HepG2 (cell line): ENCODE measurements around the gene VPS4A. TPM values are rescaled to one million over a fixed set of nuclear protein-coding genes. Genes with fewer than 3 reads are reported as not detected.

Experiments used
- ATAC-seq: fragments of 200-7000 bp; cut with Tn5 transposase; 3 replicates; pipeline ENCODE4 v1.9.1; 2020; ENCODE audit warnings: mild to moderate bottlenecking, moderate library complexity
- BruUV-seq: library from RNA; stranded (reverse); fragments of 400-500 nt; replicated peaks from 2 replicates; lab custom pipeline; 2021; lab: Mats Ljungman, UMichigan
- CTCF ChIA-PET: fragments of 300-600 bp; formaldehyde crosslinking; extraction: SDS; loops from one replicate; lab custom pipeline; 2021; ENCODE audit warnings: low total read pairs, inconsistent platforms, low intra/inter-chr PET ratio; lab: Yijun Ruan, JAX
- POLR2A ChIA-PET: fragments of 350-600 bp; sonication (Branson Sonifier 250); formaldehyde crosslinking; loops from one replicate; lab custom pipeline; 2020; ENCODE audit warnings: antibody characterized with exemption, inconsistent platforms; lab: Yijun Ruan, JAX
- DNase-seq: peaks from one replicate; pipeline ENCODE4 v3.0.0-alpha.2; 2015; ENCODE audit warnings: low spot score
- FAIRE-seq: peaks from 3 replicates; lab custom pipeline; 2011; peaks lifted over from hg19 to GRCh38; lab: Jason Lieb, UNC
- H2AFZ ChIP-seq: one replicate; pipeline ENCODE4 v1.6.1; 2011; ENCODE audit warnings: low read length, inconsistent platforms
- H3K27ac ChIP-seq: fragments of 300-600 bp; 3 replicates; pipeline ENCODE4 v1.8.0; 2011; ENCODE audit warnings: mixed run types, mild to moderate bottlenecking, mixed read lengths, low read length, inconsistent platforms; ENCODE audit not compliant: insufficient read depth; ENCODE audit errors: extremely low read length
- H3K27me3 ChIP-seq, 2 experiments: fragments of 200-600 bp in 1 of 2; 2 replicates in 1 of 2; 3 replicates in 1 of 2; pipeline versions ENCODE4 v1.6.0 to v1.8.0; 2011; ENCODE audit warnings: low read length in 2 of 2, mild to moderate bottlenecking in 2 of 2, moderate library complexity in 2 of 2, inconsistent platforms in 1 of 2; ENCODE audit not compliant: insufficient read depth in 2 of 2, control insufficient read depth in 1 of 2
- H3K36me3 ChIP-seq, 2 experiments: fragments of 200-600 bp in 1 of 2; replicated peaks in 1 of 2; 2 replicates in 1 of 2; 3 replicates in 1 of 2; pipeline versions ENCODE4 v1.5.1 to v1.8.0; 2011; ENCODE audit warnings: low read length in 2 of 2, inconsistent platforms in 1 of 2; ENCODE audit not compliant: insufficient read depth in 2 of 2, control insufficient read depth in 1 of 2
- H3K4me1 ChIP-seq: 2 replicates; pipeline ENCODE4 v1.5.1; 2012; ENCODE audit warnings: low read length, inconsistent platforms; ENCODE audit not compliant: insufficient read depth
- H3K4me2 ChIP-seq: 2 replicates; pipeline ENCODE4 v1.6.0; 2011; ENCODE audit warnings: low read depth, low read length, inconsistent platforms
- H3K4me3 ChIP-seq, 3 experiments: fragments of 200-600 bp in 1 of 3; sonication (generic), shearing (Covaris generic) in 1 of 3; replicated peaks in 1 of 3; 2 replicates each; pipeline ENCODE4 v1.5.1; 2011 to 2016; ENCODE audit warnings: low read length in 3 of 3, inconsistent platforms in 2 of 3, low read depth in 2 of 3, mild to moderate bottlenecking in 2 of 3, control low read depth in 1 of 3, mixed read lengths in 1 of 3; ENCODE audit not compliant: insufficient read depth in 1 of 3
- H3K79me2 ChIP-seq: one replicate; pipeline ENCODE4 v1.6.1; 2011; ENCODE audit warnings: low read length, inconsistent platforms; ENCODE audit not compliant: insufficient read depth
- H3K9ac ChIP-seq: 2 replicates; pipeline ENCODE4 v1.6.0; 2011; ENCODE audit warnings: mild to moderate bottlenecking, low read depth, low read length, inconsistent platforms; ENCODE audit not compliant: insufficient read depth
- H3K9me3 ChIP-seq: 2 replicates; pipeline ENCODE4 v1.5.1; 2012; ENCODE audit warnings: mild to moderate bottlenecking, low read length
- H4K20me1 ChIP-seq: 2 replicates; pipeline ENCODE4 v1.6.0; 2011; ENCODE audit warnings: inconsistent platforms, mild to moderate bottlenecking, low read length, moderate library complexity; ENCODE audit not compliant: insufficient read depth
- CC2D1A ChIP-seq: sonication (generic); formaldehyde crosslinking; IDR thresholded peaks from 2 replicates; pipeline ENCODE4 v1.8.1; 2023; ENCODE audit warnings: mild to moderate bottlenecking, missing genetic modification reagents
- CHCHD3 ChIP-seq: sonication (generic); formaldehyde crosslinking; IDR thresholded peaks from 2 replicates; pipeline ENCODE4 v1.8.0; 2022; ENCODE audit warnings: mild to moderate bottlenecking, missing genetic modification reagents, moderate library complexity
- IRX3 ChIP-seq: sonication (generic); formaldehyde crosslinking; IDR thresholded peaks from 2 replicates; pipeline ENCODE4 v1.8.1; 2023; ENCODE audit warnings: mild to moderate bottlenecking, low read depth, missing genetic modification reagents, borderline replicate concordance
- POLR2A ChIP-seq, 2 experiments: IDR thresholded peaks; 2 replicates each; pipeline ENCODE4 v1.6.1; 2011; ENCODE audit warnings: low read depth in 2 of 2, low read length in 2 of 2, mild to moderate bottlenecking in 1 of 2, moderate library complexity in 1 of 2; ENCODE audit not compliant: insufficient read depth in 1 of 2
- TFAP4 ChIP-seq: sonication (generic); IDR thresholded peaks from 2 replicates; pipeline ENCODE4 v1.6.1; 2016; ENCODE audit warnings: low read depth, borderline replicate concordance
- ZBTB33 ChIP-seq: sonication (generic); formaldehyde crosslinking; IDR thresholded peaks from 2 replicates; pipeline ENCODE4 v1.4.0; 2020; ENCODE audit warnings: missing genetic modification reagents
- ZFP90 ChIP-seq: sonication (generic); formaldehyde crosslinking; IDR thresholded peaks from 2 replicates; pipeline ENCODE4 v1.8.0; 2022; ENCODE audit warnings: missing genetic modification reagents, mild to moderate bottlenecking, inconsistent platforms, borderline replicate concordance
- ZIK1 ChIP-seq: sonication (generic); formaldehyde crosslinking; IDR thresholded peaks from 2 replicates; pipeline ENCODE4 v1.5.0; 2020; ENCODE audit warnings: mild to moderate bottlenecking, low read depth, missing genetic modification reagents, borderline replicate concordance
- ZMYM3 ChIP-seq: sonication (generic); formaldehyde crosslinking; IDR thresholded peaks from 2 replicates; pipeline ENCODE4 v1.5.1; 2020; ENCODE audit warnings: mild to moderate bottlenecking, missing genetic modification reagents
- ZNF12 ChIP-seq: sonication (generic); formaldehyde crosslinking; IDR thresholded peaks from 2 replicates; pipeline ENCODE4 v1.5.0; 2020; ENCODE audit warnings: missing genetic modification reagents
- ZNF225 ChIP-seq: sonication (generic); formaldehyde crosslinking; IDR thresholded peaks from 2 replicates; pipeline ENCODE4 v1.4.0; 2020; ENCODE audit warnings: mild to moderate bottlenecking, missing genetic modification reagents
- ZNF264 ChIP-seq: sonication (generic); formaldehyde crosslinking; IDR thresholded peaks from 2 replicates; pipeline ENCODE4 v1.4.0; 2020; ENCODE audit warnings: missing genetic modification reagents
- ZNF317 ChIP-seq: sonication (generic); formaldehyde crosslinking; IDR thresholded peaks from 2 replicates; pipeline ENCODE4 v1.5.0; 2020; ENCODE audit warnings: mild to moderate bottlenecking, missing genetic modification reagents
- ZNF383 ChIP-seq: sonication (generic); formaldehyde crosslinking; IDR thresholded peaks from 2 replicates; pipeline ENCODE4 v1.4.0; 2020; ENCODE audit warnings: missing genetic modification reagents, mild to moderate bottlenecking, borderline replicate concordance
- ZNF530 ChIP-seq: sonication (generic); formaldehyde crosslinking; IDR thresholded peaks from 2 replicates; pipeline ENCODE4 v1.5.0; 2020; ENCODE audit warnings: low read depth, mild to moderate bottlenecking, missing genetic modification reagents
- ZNF790 ChIP-seq: sonication (generic); formaldehyde crosslinking; IDR thresholded peaks from 2 replicates; pipeline ENCODE4 v1.8.0; 2022; ENCODE audit warnings: missing genetic modification reagents, mild to moderate bottlenecking, borderline replicate concordance
- WGBS: methylation state at CpG from one replicate; pipeline ENCODE4 v1.1.6; 2017; ENCODE audit warnings: low lambda C conversion rate; 5-methylcytosine and 5-hydroxymethylcytosine counted together
- in situ Hi-C: cut with HindIII; loops from 2 replicates; pipeline ENCODE4 v1.10.0; 2017; ENCODE audit warnings: low pct_unique_long_range_greater_than_20kb; ENCODE audit not compliant: extremely low pct_ligation_motif_present
- intact Hi-C: fragments of 100-400 bp; cut with micrococcal nuclease; formaldehyde crosslinking; loops from one replicate; pipeline ENCODE4 v1.10.0; 2022; ENCODE audit not compliant: unreplicated experiment
- polyA plus RNA-seq, 8 experiments: library from polyadenylated mRNA; depleted of rRNA in 3 of 8; stranded (reverse) in 7 of 8; unstranded in 1 of 8; fragments of >200 nt; fragmentation: Illumina TruSeq in 4 of 8; extraction: Trizol in 4 of 8; gene quantifications; 2 replicates each; pipeline versions ENCODE4 v1.2.1 to v1.2.3, GENCODE V29; 2011 to 2016; ENCODE audit warnings: low read depth in 4 of 8, missing spikeins in 1 of 8, mixed read lengths in 1 of 8; ENCODE audit not compliant: insufficient read depth in 1 of 8
- total RNA-seq, 5 experiments: library from RNA; depleted of rRNA; stranded (reverse); fragments of >200 nt; fragmentation: Illumina TruSeq; extraction: Trizol; gene quantifications; 2 replicates each; pipeline ENCODE4 v1.2.3, GENCODE V29; 2016; ENCODE audit warnings: low read depth in 1 of 5

VPS4A gene
- total and polyA plus RNA-seq, 2 of the 13 experiments (the other 11 are each of a cell fraction or from before 2014, with no cell fraction given), result 13.2 to 27.9 TPM

GRCh38 chr16:69371564-69371963 lies 60.4 kb downstream of the VPS4A start (continued):
- no peak for TF ChIP-seq ZBTB33 (CRISPR knock-in tag)
- no peak for TF ChIP-seq ZMYM3 (CRISPR knock-in tag)
- TF ChIP-seq CHCHD3 (CRISPR knock-in tag), result no peak
- TF ChIP-seq POLR2A (IDR thresholded peaks at IDR 0.05; ENCODE audit: insufficient read depth in 1 of 2, low read depth in 2 of 2, low read length in 2 of 2), result no peak

GRCh38 chr16:69373019-69373418 lies 61.9 kb downstream of the VPS4A start:
- no peak for DNase-seq
- POLR2A ChIA-PET, result interaction anchor here (1.1 kb wide), 1 partner anchor 9 kb away, joined by 3 read pairs; no protein-coding TSS in a partner anchor
- peaks cover 14 to 44% of the 10 kb centered on the region in 2 experiments for H3K36me3 ChIP-seq

More at GRCh38 chr16:69373019-69373418, 61.9 kb downstream of the VPS4A start:
- H3K79me2 ChIP-seq, result no peaks in the 10 kb centered on the region
- no peak for TF ChIP-seq ZNF383 (CRISPR knock-in tag)
- TF ChIP-seq ZIK1, result no peak
- TF ChIP-seq ZNF264, result no peak
- no peak for TF ChIP-seq CC2D1A
- no peak for TF ChIP-seq ZFP90 (CRISPR knock-in tag)
- no peak for TF ChIP-seq ZNF317 (CRISPR knock-in tag)
- TF ChIP-seq ZNF12 (CRISPR knock-in tag), result no peak
- TF ChIP-seq ZNF530 (CRISPR knock-in tag), result no peak
- no peak for TF ChIP-seq ZNF225 (CRISPR knock-in tag)
- TF ChIP-seq IRX3 (CRISPR knock-in tag), result no peak
- no peak for TF ChIP-seq ZNF790
- no peak for TF ChIP-seq TFAP4
- TF ChIP-seq, all 625 proteins: peak for 0
- in situ Hi-C loops, result no loop called here
- intact Hi-C loops, result no loop called here
- FAIRE-seq (no peak), ATAC-seq (no peak; the same call in 2 of the 3 replicates)
- H3K9me3 ChIP-seq, result no peaks in the 10 kb centered on the region
- H3K27ac ChIP-seq, result peak overlapping the region; percentile 5
- H3K27me3 ChIP-seq, result no peaks in the 10 kb centered on the region
- no peak overlapping the region for H3K4me3 ChIP-seq
- H3K4me1 ChIP-seq, result peaks cover 38% of the 10 kb centered on the region
- H4K20me1 ChIP-seq, result no peaks in the 10 kb centered on the region
- 97% methylated on average over 1 of the region's 1 CpG for WGBS
- CTCF ChIA-PET, result no interaction called here
- no TSS peak for BruUV-seq
- H2AFZ ChIP-seq, result no peak overlapping the region
- no peak overlapping the region for H3K4me2 ChIP-seq
- H3K9ac ChIP-seq, result no peak overlapping the region
